Measurements from ENCODE around the gene USP17L12. TPM values are rescaled to one million over a fixed set of nuclear protein-coding genes. Genes with fewer than 3 reads are reported as not detected.
"Not testable (repeated sequence)": the region's sequence is repeated elsewhere in the genome, so short reads cannot be mapped to it uniquely, and the experiment has no call there.

Gene USP17L12
- not detected for polyA plus RNA-seq

- H3K9me3 Mint-ChIP-seq, H3K36me3 Mint-ChIP-seq, H3K27ac Mint-ChIP-seq, H3K4me1 Mint-ChIP-seq, H3K4me3 Mint-ChIP-seq, H3K27me3 Mint-ChIP-seq: not testable (repeated sequence)
Observed at GRCh38 chr4:9219852-9220251, at the start of gene USP17L12. Gene USP17L12, plus strand, starts transcription at chr4:9220152. Its CDS starts 0 bp downstream, at chr4:9220152.

- not testable (repeated sequence) for H3K36me3 Mint-ChIP-seq, H3K9me3 Mint-ChIP-seq
Observed at GRCh38 chr4:9210357-9210756, 9.6 kb upstream of the USP17L12 start, which contains the start of gene USP17L10. Gene USP17L10, plus strand, starts transcription at chr4:9210657. Its CDS starts 0 bp downstream, at chr4:9210657.

GRCh38 chr4:9214701-9215100 lies 5.3 kb upstream of the USP17L12 start:
- not testable (repeated sequence) for H3K27ac Mint-ChIP-seq, H3K9me3 Mint-ChIP-seq, H3K36me3 Mint-ChIP-seq, H3K4me1 Mint-ChIP-seq, H3K4me3 Mint-ChIP-seq, H3K27me3 Mint-ChIP-seq

More at GRCh38 chr4:9210357-9210756, 9.6 kb upstream of the USP17L12 start, which contains the start of gene USP17L10:
- not testable (repeated sequence) for H3K4me1 Mint-ChIP-seq, H3K4me3 Mint-ChIP-seq, H3K27ac Mint-ChIP-seq, H3K27me3 Mint-ChIP-seq

GRCh38 chr4:9215105-9215504 lies 4.8 kb upstream of the USP17L12 start, which contains the start of gene USP17L11:
Gene USP17L11, plus strand, starts transcription at chr4:9215405. Its CDS starts 0 bp downstream, at chr4:9215405.
- H3K4me3 Mint-ChIP-seq, H3K27me3 Mint-ChIP-seq, H3K4me1 Mint-ChIP-seq, H3K36me3 Mint-ChIP-seq, H3K27ac Mint-ChIP-seq, H3K9me3 Mint-ChIP-seq: not testable (repeated sequence)

- not testable (repeated sequence) for H3K36me3 Mint-ChIP-seq, H3K4me1 Mint-ChIP-seq, H3K27me3 Mint-ChIP-seq, H3K27ac Mint-ChIP-seq, H3K9me3 Mint-ChIP-seq, H3K4me3 Mint-ChIP-seq
Observed at GRCh38 chr4:9224596-9224995, 4.6 kb downstream of the USP17L12 start, which contains the start of gene USP17L13. Gene USP17L13, plus strand, starts transcription at chr4:9224896. Its CDS starts 0 bp downstream, at chr4:9224896.

- not testable (repeated sequence) for H3K36me3 Mint-ChIP-seq, H3K4me3 Mint-ChIP-seq, H3K4me1 Mint-ChIP-seq, H3K9me3 Mint-ChIP-seq, H3K27ac Mint-ChIP-seq, H3K27me3 Mint-ChIP-seq
Observed at GRCh38 chr4:9230249-9230648, 10.3 kb downstream of the USP17L12 start.

- not testable (repeated sequence) for H3K9me3 Mint-ChIP-seq, H3K36me3 Mint-ChIP-seq, H3K4me3 Mint-ChIP-seq, H3K27ac Mint-ChIP-seq, H3K4me1 Mint-ChIP-seq, H3K27me3 Mint-ChIP-seq
Observed at GRCh38 chr4:9234085-9234484, 14.1 kb downstream of the USP17L12 start, which contains the start of gene USP17L15. Gene USP17L15, plus strand, starts transcription at chr4:9234385. Its CDS starts 0 bp downstream, at chr4:9234385.

GRCh38 chr4:9238461-9238860 lies 18.5 kb downstream of the USP17L12 start:
- H3K27ac Mint-ChIP-seq, H3K9me3 Mint-ChIP-seq, H3K27me3 Mint-ChIP-seq, H3K4me3 Mint-ChIP-seq, H3K36me3 Mint-ChIP-seq, H3K4me1 Mint-ChIP-seq: not testable (repeated sequence)

GRCh38 chr4:9243579-9243978 lies 23.6 kb downstream of the USP17L12 start, which contains the start of gene USP17L17:
Gene USP17L17, plus strand, starts transcription at chr4:9243879. Its CDS starts 0 bp downstream, at chr4:9243879.
- H3K9me3 Mint-ChIP-seq, H3K4me1 Mint-ChIP-seq, H3K4me3 Mint-ChIP-seq, H3K27me3 Mint-ChIP-seq, H3K27ac Mint-ChIP-seq, H3K36me3 Mint-ChIP-seq: not testable (repeated sequence)

GRCh38 chr4:9247953-9248680 lies 28.2 kb downstream of the USP17L12 start, which contains the start of gene USP17L18:
Gene USP17L18, plus strand, starts transcription at chr4:9248630. Its CDS starts 0 bp downstream, at chr4:9248630.
- not testable (repeated sequence) for H3K27ac Mint-ChIP-seq, H3K9me3 Mint-ChIP-seq, H3K27me3 Mint-ChIP-seq, H3K4me3 Mint-ChIP-seq, H3K4me1 Mint-ChIP-seq, H3K36me3 Mint-ChIP-seq

GRCh38 chr4:9253078-9253477 lies 33.1 kb downstream of the USP17L12 start, which contains the start of gene USP17L19:
Gene USP17L19, plus strand, starts transcription at chr4:9253378. Its CDS starts 0 bp downstream, at chr4:9253378.
- H3K4me1 Mint-ChIP-seq, H3K4me3 Mint-ChIP-seq, H3K27me3 Mint-ChIP-seq, H3K27ac Mint-ChIP-seq, H3K9me3 Mint-ChIP-seq, H3K36me3 Mint-ChIP-seq: not testable (repeated sequence)

GRCh38 chr4:9257824-9258223 lies 37.9 kb downstream of the USP17L12 start, which contains the start of gene USP17L20:
Gene USP17L20, plus strand, starts transcription at chr4:9258124. Its CDS starts 0 bp downstream, at chr4:9258124.
- not testable (repeated sequence) for H3K4me3 Mint-ChIP-seq, H3K27me3 Mint-ChIP-seq, H3K4me1 Mint-ChIP-seq, H3K36me3 Mint-ChIP-seq, H3K9me3 Mint-ChIP-seq, H3K27ac Mint-ChIP-seq

- H3K27ac Mint-ChIP-seq, H3K36me3 Mint-ChIP-seq, H3K27me3 Mint-ChIP-seq, H3K4me3 Mint-ChIP-seq, H3K9me3 Mint-ChIP-seq, H3K4me1 Mint-ChIP-seq: not testable (repeated sequence)
Observed at GRCh38 chr4:9262572-9262971, 42.6 kb downstream of the USP17L12 start, which contains the start of gene USP17L21. Gene USP17L21, plus strand, starts transcription at chr4:9262872. Its CDS starts 0 bp downstream, at chr4:9262872.

- H3K4me1 Mint-ChIP-seq, H3K27ac Mint-ChIP-seq, H3K4me3 Mint-ChIP-seq, H3K9me3 Mint-ChIP-seq, H3K27me3 Mint-ChIP-seq, H3K36me3 Mint-ChIP-seq: not testable (repeated sequence)
Observed at GRCh38 chr4:9267319-9267718, 47.4 kb downstream of the USP17L12 start, which contains the start of gene USP17L22. Gene USP17L22, plus strand, starts transcription at chr4:9267619. Its CDS starts 0 bp downstream, at chr4:9267619.
